GM23338 (cell line): ENCODE results near the gene CRISP1.

ENCODE experiments used
- CREB1 ChIP-seq: fragments of 250-450 bp; sonication (Bioruptor Pico); IDR thresholded peaks from 2 replicates; pipeline ENCODE4 v1.5.0; 2020; ENCODE audit warnings: low read depth, mild to moderate bottlenecking, moderate library complexity
- EZH2 ChIP-seq: fragments of 200-600 bp; sonication (generic); IDR thresholded peaks from one replicate; pipeline ENCODE4 v1.8.0; 2017; ENCODE audit warnings: antibody characterized with exemption, mild to moderate bottlenecking, low read depth; ENCODE audit not compliant: unreplicated experiment
- EZH2phosphoT487 ChIP-seq: fragments of 200-600 bp; sonication (generic); IDR thresholded peaks from one replicate; pipeline ENCODE4 v1.8.1; 2018; ENCODE audit warnings: antibody characterized with exemption; ENCODE audit not compliant: unreplicated experiment
- JUNB ChIP-seq: IDR thresholded peaks from one replicate; pipeline ENCODE4 v1.6.1; 2016; ENCODE audit warnings: antibody characterized with exemption; ENCODE audit not compliant: unreplicated experiment
- NANOG ChIP-seq: IDR thresholded peaks from 2 replicates; pipeline ENCODE4 v1.6.1; 2016; ENCODE audit warnings: antibody characterized with exemption, borderline replicate concordance
- POLR2AphosphoS5 ChIP-seq: IDR thresholded peaks from 2 replicates; pipeline ENCODE4 v1.6.1; 2016; ENCODE audit warnings: antibody characterized with exemption, low read depth
- TF ChIP-seq, protein P1 (sequence below), 2 experiments: fragments of 200-600 bp in 1 of 2; sonication (generic) in 1 of 2; conservative IDR thresholded peaks; 2 replicates each; pipeline versions ENCODE4 v1.5.1 to v1.6.1; 2016 to 2017; ENCODE audit warnings: antibody characterized with exemption in 2 of 2, low read depth in 2 of 2, mild to moderate bottlenecking in 2 of 2, moderate library complexity in 1 of 2
- TF ChIP-seq, protein P2 (sequence below): fragments of 250-450 bp; sonication (Bioruptor Pico); IDR thresholded peaks from 2 replicates; pipeline ENCODE4 v1.5.0; 2020; ENCODE audit warnings: mild to moderate bottlenecking, moderate library complexity
- TF ChIP-seq, protein P3 (sequence below): IDR thresholded peaks from one replicate; pipeline ENCODE4 v1.6.1; 2018; ENCODE audit warnings: antibody characterized with exemption; ENCODE audit not compliant: unreplicated experiment
- TF ChIP-seq, protein P4 (sequence below): IDR thresholded peaks from 2 replicates; pipeline ENCODE4 v1.6.1; 2016; ENCODE audit warnings: antibody characterized with exemption

DNA sequence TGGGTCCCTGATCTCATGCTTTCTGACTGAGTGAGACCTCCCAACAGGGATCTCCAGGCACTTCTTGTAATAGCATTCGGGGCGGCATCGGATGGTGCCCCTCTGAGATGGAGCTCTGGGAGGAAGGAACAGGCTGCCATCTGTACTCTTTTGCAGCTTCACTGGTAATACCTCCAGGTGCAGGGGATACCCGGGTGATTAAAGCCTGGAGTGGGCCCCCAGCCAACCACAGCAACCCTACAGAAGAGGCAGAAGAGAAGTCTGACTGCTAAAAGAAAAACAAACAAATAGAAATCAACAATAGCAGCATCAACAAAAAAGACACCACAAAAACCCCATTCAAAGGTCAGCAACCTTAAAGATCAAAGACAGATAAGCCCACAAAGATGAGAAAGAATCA lies 60.2 kb downstream of the CRISP1 start:
- TF ChIP-seq, protein P1, sequence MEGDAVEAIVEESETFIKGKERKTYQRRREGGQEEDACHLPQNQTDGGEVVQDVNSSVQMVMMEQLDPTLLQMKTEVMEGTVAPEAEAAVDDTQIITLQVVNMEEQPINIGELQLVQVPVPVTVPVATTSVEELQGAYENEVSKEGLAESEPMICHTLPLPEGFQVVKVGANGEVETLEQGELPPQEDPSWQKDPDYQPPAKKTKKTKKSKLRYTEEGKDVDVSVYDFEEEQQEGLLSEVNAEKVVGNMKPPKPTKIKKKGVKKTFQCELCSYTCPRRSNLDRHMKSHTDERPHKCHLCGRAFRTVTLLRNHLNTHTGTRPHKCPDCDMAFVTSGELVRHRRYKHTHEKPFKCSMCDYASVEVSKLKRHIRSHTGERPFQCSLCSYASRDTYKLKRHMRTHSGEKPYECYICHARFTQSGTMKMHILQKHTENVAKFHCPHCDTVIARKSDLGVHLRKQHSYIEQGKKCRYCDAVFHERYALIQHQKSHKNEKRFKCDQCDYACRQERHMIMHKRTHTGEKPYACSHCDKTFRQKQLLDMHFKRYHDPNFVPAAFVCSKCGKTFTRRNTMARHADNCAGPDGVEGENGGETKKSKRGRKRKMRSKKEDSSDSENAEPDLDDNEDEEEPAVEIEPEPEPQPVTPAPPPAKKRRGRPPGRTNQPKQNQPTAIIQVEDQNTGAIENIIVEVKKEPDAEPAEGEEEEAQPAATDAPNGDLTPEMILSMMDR (conservative IDR thresholded peaks at IDR 0.05; ENCODE audit: low read depth in 2 of 2) = no peak
- TF ChIP-seq EZH2phosphoT487 (no peak), POLR2AphosphoS5 (no peak), CREB1 (no peak), EZH2 (no peak), JUNB (no peak), NANOG (no peak)
- TF ChIP-seq, protein P2, sequence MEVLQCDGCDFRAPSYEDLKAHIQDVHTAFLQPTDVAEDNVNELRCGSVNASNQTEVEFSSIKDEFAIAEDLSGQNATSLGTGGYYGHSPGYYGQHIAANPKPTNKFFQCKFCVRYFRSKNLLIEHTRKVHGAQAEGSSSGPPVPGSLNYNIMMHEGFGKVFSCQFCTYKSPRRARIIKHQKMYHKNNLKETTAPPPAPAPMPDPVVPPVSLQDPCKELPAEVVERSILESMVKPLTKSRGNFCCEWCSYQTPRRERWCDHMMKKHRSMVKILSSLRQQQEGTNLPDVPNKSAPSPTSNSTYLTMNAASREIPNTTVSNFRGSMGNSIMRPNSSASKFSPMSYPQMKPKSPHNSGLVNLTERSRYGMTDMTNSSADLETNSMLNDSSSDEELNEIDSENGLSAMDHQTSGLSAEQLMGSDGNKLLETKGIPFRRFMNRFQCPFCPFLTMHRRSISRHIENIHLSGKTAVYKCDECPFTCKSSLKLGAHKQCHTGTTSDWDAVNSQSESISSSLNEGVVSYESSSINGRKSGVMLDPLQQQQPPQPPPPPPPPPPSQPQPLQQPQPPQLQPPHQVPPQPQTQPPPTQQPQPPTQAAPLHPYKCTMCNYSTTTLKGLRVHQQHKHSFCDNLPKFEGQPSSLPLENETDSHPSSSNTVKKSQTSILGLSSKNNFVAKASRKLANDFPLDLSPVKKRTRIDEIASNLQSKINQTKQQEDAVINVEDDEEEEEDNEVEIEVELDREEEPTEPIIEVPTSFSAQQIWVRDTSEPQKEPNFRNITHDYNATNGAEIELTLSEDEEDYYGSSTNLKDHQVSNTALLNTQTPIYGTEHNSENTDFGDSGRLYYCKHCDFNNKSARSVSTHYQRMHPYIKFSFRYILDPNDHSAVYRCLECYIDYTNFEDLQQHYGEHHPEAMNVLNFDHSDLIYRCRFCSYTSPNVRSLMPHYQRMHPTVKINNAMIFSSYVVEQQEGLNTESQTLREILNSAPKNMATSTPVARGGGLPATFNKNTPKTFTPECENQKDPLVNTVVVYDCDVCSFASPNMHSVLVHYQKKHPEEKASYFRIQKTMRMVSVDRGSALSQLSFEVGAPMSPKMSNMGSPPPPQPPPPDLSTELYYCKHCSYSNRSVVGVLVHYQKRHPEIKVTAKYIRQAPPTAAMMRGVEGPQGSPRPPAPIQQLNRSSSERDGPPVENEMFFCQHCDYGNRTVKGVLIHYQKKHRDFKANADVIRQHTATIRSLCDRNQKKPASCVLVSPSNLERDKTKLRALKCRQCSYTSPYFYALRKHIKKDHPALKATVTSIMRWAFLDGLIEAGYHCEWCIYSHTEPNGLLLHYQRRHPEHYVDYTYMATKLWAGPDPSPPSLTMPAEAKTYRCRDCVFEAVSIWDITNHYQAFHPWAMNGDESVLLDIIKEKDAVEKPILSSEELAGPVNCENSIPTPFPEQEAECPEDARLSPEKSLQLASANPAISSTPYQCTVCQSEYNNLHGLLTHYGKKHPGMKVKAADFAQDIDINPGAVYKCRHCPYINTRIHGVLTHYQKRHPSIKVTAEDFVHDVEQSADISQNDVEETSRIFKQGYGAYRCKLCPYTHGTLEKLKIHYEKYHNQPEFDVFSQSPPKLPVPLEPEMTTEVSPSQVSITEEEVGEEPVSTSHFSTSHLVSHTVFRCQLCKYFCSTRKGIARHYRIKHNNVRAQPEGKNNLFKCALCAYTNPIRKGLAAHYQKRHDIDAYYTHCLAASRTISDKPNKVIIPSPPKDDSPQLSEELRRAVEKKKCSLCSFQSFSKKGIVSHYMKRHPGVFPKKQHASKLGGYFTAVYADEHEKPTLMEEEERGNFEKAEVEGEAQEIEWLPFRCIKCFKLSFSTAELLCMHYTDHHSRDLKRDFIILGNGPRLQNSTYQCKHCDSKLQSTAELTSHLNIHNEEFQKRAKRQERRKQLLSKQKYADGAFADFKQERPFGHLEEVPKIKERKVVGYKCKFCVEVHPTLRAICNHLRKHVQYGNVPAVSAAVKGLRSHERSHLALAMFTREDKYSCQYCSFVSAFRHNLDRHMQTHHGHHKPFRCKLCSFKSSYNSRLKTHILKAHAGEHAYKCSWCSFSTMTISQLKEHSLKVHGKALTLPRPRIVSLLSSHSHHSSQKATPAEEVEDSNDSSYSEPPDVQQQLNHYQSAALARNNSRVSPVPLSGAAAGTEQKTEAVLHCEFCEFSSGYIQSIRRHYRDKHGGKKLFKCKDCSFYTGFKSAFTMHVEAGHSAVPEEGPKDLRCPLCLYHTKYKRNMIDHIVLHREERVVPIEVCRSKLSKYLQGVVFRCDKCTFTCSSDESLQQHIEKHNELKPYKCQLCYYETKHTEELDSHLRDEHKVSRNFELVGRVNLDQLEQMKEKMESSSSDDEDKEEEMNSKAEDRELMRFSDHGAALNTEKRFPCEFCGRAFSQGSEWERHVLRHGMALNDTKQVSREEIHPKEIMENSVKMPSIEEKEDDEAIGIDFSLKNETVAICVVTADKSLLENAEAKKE (CRISPR knock-in tag) = no peak
- TF ChIP-seq, protein P3, sequence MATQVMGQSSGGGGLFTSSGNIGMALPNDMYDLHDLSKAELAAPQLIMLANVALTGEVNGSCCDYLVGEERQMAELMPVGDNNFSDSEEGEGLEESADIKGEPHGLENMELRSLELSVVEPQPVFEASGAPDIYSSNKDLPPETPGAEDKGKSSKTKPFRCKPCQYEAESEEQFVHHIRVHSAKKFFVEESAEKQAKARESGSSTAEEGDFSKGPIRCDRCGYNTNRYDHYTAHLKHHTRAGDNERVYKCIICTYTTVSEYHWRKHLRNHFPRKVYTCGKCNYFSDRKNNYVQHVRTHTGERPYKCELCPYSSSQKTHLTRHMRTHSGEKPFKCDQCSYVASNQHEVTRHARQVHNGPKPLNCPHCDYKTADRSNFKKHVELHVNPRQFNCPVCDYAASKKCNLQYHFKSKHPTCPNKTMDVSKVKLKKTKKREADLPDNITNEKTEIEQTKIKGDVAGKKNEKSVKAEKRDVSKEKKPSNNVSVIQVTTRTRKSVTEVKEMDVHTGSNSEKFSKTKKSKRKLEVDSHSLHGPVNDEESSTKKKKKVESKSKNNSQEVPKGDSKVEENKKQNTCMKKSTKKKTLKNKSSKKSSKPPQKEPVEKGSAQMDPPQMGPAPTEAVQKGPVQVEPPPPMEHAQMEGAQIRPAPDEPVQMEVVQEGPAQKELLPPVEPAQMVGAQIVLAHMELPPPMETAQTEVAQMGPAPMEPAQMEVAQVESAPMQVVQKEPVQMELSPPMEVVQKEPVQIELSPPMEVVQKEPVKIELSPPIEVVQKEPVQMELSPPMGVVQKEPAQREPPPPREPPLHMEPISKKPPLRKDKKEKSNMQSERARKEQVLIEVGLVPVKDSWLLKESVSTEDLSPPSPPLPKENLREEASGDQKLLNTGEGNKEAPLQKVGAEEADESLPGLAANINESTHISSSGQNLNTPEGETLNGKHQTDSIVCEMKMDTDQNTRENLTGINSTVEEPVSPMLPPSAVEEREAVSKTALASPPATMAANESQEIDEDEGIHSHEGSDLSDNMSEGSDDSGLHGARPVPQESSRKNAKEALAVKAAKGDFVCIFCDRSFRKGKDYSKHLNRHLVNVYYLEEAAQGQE = no peak
- TF ChIP-seq, protein P4, sequence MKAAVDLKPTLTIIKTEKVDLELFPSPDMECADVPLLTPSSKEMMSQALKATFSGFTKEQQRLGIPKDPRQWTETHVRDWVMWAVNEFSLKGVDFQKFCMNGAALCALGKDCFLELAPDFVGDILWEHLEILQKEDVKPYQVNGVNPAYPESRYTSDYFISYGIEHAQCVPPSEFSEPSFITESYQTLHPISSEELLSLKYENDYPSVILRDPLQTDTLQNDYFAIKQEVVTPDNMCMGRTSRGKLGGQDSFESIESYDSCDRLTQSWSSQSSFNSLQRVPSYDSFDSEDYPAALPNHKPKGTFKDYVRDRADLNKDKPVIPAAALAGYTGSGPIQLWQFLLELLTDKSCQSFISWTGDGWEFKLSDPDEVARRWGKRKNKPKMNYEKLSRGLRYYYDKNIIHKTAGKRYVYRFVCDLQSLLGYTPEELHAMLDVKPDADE = no peak
